ENCODE results near the gene BMAL1. TPM values are rescaled to one million over a fixed set of nuclear protein-coding genes. Genes with fewer than 3 reads are reported as not detected.

BMAL1 gene
- total RNA-seq: 9.2 and 12.5 TPM in 2 replicates

GRCh38 chr11:13277768-13278608, at the start of gene BMAL1:
Gene BMAL1, plus strand, starts transcription at chr11:13277790. Its CDS starts 76,519 bp downstream, at chr11:13354309.

Other genes with a start within 250 kb of the BMAL1 start
- 49.1 and 56.0 TPM in 2 replicates for gene BTBD10, start 185.4 kb downstream of the BMAL1 start, total RNA-seq
- not detected in 2 replicates for gene PTH, start 218.2 kb downstream of the BMAL1 start, total RNA-seq